Endothelial cell of umbilical vein (primary cell): ENCODE data around the gene LCN6. TPM values are rescaled to one million over a fixed set of nuclear protein-coding genes. Genes with fewer than 3 reads are reported as not detected.

ENCODE experiments used
- BruUV-seq: library from RNA; stranded (reverse); fragments of 400-500 nt; replicated peaks from 2 replicates; lab custom pipeline; 2021; lab: Mats Ljungman, UMichigan
- CTCF ChIA-PET: fragments of 300-600, 350-600 bp; sonication (Branson Sonifier 250); formaldehyde crosslinking; loops from one replicate; lab custom pipeline; 2021; ENCODE audit warnings: antibody characterized with exemption, inconsistent platforms; lab: Charles Lee
- POLR2A ChIA-PET: fragments of 300-600, 350-600 bp; sonication (Branson Sonifier 250); formaldehyde crosslinking; loops from one replicate; lab custom pipeline; 2021; ENCODE audit warnings: antibody characterized with exemption, inconsistent platforms; lab: Charles Lee
- DNase-seq: peaks from one replicate; pipeline ENCODE4 v3.0.0-alpha.2; 2011; ENCODE audit warnings: low read depth, low spot score
- FAIRE-seq: peaks from 2 replicates; lab custom pipeline; 2011; peaks lifted over from hg19 to GRCh38; lab: Jason Lieb, UNC
- H2AFZ ChIP-seq: 2 replicates; pipeline ENCODE4 v1.6.0; 2012; ENCODE audit warnings: low read depth, low read length, control low read depth, inconsistent platforms
- H3K27ac ChIP-seq: 2 replicates; pipeline ENCODE4 v1.5.1; 2011; ENCODE audit warnings: low read depth, mild to moderate bottlenecking, control low read depth, low read length, moderate library complexity; ENCODE audit not compliant: insufficient read depth
- H3K27me3 ChIP-seq, 2 experiments: 2 replicates each; pipeline versions ENCODE4 v1.6.0 to v1.6.1; 2011; ENCODE audit warnings: low read length in 2 of 2, mixed read lengths in 1 of 2; ENCODE audit not compliant: control insufficient read depth in 2 of 2, insufficient read depth in 2 of 2
- H3K36me3 ChIP-seq, 2 experiments: 2 replicates in 1 of 2; 3 replicates in 1 of 2; pipeline ENCODE4 v1.5.1; 2011; ENCODE audit warnings: low read length in 2 of 2, mild to moderate bottlenecking in 1 of 2, moderate library complexity in 1 of 2; ENCODE audit not compliant: control insufficient read depth in 2 of 2, insufficient read depth in 2 of 2; ENCODE audit errors: extremely low read depth in 1 of 2
- H3K4me1 ChIP-seq: 3 replicates; pipeline ENCODE4 v1.5.1; 2011; ENCODE audit warnings: mild to moderate bottlenecking, low read length; ENCODE audit not compliant: control insufficient read depth, insufficient read depth; ENCODE audit errors: extremely low read depth
- H3K4me2 ChIP-seq: 2 replicates; pipeline ENCODE4 v1.6.1; 2011; ENCODE audit warnings: low read length, control low read depth, mixed read lengths; ENCODE audit not compliant: insufficient read depth
- H3K4me3 ChIP-seq, 3 experiments: fragments of 200-600 bp in 1 of 3; sonication (generic), shearing (Covaris generic) in 1 of 3; replicated peaks in 1 of 3; 2 replicates each; pipeline ENCODE4 v1.5.1; 2011 to 2016; ENCODE audit warnings: control low read depth in 3 of 3, low read length in 3 of 3, mild to moderate bottlenecking in 2 of 3, inconsistent platforms in 1 of 3, low read depth in 1 of 3, moderate library complexity in 1 of 3; ENCODE audit not compliant: insufficient read depth in 1 of 3
- H3K79me2 ChIP-seq: 2 replicates; pipeline ENCODE4 v1.6.0; 2012; ENCODE audit warnings: low read length, inconsistent platforms; ENCODE audit not compliant: control insufficient read depth, insufficient read depth
- H3K9ac ChIP-seq: replicated peaks from 2 replicates; pipeline ENCODE3; 2011; ENCODE audit warnings: low read length, control low read depth; ENCODE audit not compliant: insufficient read depth; ENCODE audit errors: extremely low read depth
- H3K9me1 ChIP-seq: replicated peaks from 3 replicates; pipeline ENCODE4 v1.6.0; 2011; ENCODE audit warnings: mild to moderate bottlenecking, low read length; ENCODE audit not compliant: control insufficient read depth, insufficient read depth; ENCODE audit errors: extremely low read depth
- H3K9me3 ChIP-seq: replicated peaks from 2 replicates; pipeline ENCODE4 v1.5.1; 2012; ENCODE audit warnings: low read length, inconsistent platforms; ENCODE audit not compliant: control insufficient read depth, insufficient read depth
- H4K20me1 ChIP-seq: replicated peaks from 2 replicates; pipeline ENCODE3; 2011; ENCODE audit warnings: mild to moderate bottlenecking, low read length; ENCODE audit not compliant: control insufficient read depth, insufficient read depth; ENCODE audit errors: extremely low read depth
- EZH2 ChIP-seq: IDR thresholded peaks from 2 replicates; pipeline ENCODE4 v1.6.1; 2012; ENCODE audit warnings: borderline replicate concordance, low read depth, mild to moderate bottlenecking, moderate library complexity, low read length, inconsistent platforms; ENCODE audit not compliant: severe bottlenecking
- FOS ChIP-seq: IDR thresholded peaks from 2 replicates; pipeline ENCODE4 v1.6.1; 2011; ENCODE audit warnings: mild to moderate bottlenecking, low read length, moderate library complexity, borderline replicate concordance; ENCODE audit not compliant: insufficient read depth
- GATA2 ChIP-seq: IDR thresholded peaks from 2 replicates; pipeline ENCODE4 v1.7.0; 2011; ENCODE audit warnings: low read depth, mild to moderate bottlenecking, moderate library complexity, mixed read lengths, low read length; ENCODE audit not compliant: insufficient read length, insufficient read depth
- JUN ChIP-seq: IDR thresholded peaks from 2 replicates; pipeline ENCODE4 v1.6.1; 2011; ENCODE audit warnings: borderline replicate concordance, low read depth; ENCODE audit not compliant: insufficient read length, insufficient read depth
- MYC ChIP-seq: IDR thresholded peaks from one replicate; pipeline ENCODE4 v1.6.1; 2011; ENCODE audit warnings: mild to moderate bottlenecking, low read depth, low read length
- POLR2A ChIP-seq: IDR thresholded peaks from 2 replicates; pipeline ENCODE4 v1.6.1; 2012; ENCODE audit warnings: low read depth, mild to moderate bottlenecking, control low read depth, low read length
- POLR2AphosphoS5 ChIP-seq: IDR thresholded peaks from 2 replicates; pipeline ENCODE4 v1.6.1; 2012; ENCODE audit warnings: low read depth, mild to moderate bottlenecking, control low read depth, low read length, moderate library complexity; ENCODE audit not compliant: insufficient read depth
- dilution Hi-C: fragments of 300-500 bp; cut with MboI; formaldehyde crosslinking; loops from one replicate; pipeline ENCODE4 v1.15.0; 2019; ENCODE audit warnings: low sequenced_read_pairs; ENCODE audit not compliant: extremely low pct_ligation_motif_present
- intact Hi-C: fragments of 100-400 bp; cut with micrococcal nuclease; formaldehyde crosslinking; loops from one replicate; pipeline ENCODE4 v1.10.0; 2022
- polyA plus RNA-seq, 4 experiments: library from polyadenylated mRNA; depleted of rRNA in 3 of 4; stranded (reverse) in 3 of 4; unstranded in 1 of 4; fragments of >200 nt; gene quantifications; 2 replicates each; pipeline versions ENCODE4 v1.2.1 to v1.2.3, GENCODE V29; 2011 to 2012; ENCODE audit warnings: missing spikeins in 1 of 4
- total RNA-seq: library from RNA; stranded (reverse); gene quantifications from 2 replicates; pipeline ENCODE4 v1.2.3, GENCODE V29; 2021
- TF ChIP-seq, protein P1 (sequence below), 2 donors: IDR thresholded peaks; 1 replicate in 1 of 2; 2 replicates in 1 of 2; pipeline ENCODE4 v1.5.1; 2011; ENCODE audit warnings: low read length in 2 of 2, mild to moderate bottlenecking in 2 of 2, moderate library complexity in 2 of 2, control low read depth in 1 of 2, inconsistent platforms in 1 of 2, low read depth in 1 of 2; ENCODE audit not compliant: insufficient read depth in 1 of 2; ENCODE audit errors: extremely low read depth in 1 of 2
- TF ChIP-seq, protein P2 (sequence below): IDR thresholded peaks from 2 replicates; pipeline ENCODE4 v1.6.1; 2011; ENCODE audit not compliant: insufficient read depth, insufficient read length

Gene LCN6
- total and polyA plus RNA-seq, 2 donors (not counting 3 experiments of a cell fraction or from before 2014, with no cell fraction given): 0.17 TPM; not detected in 1

DNA sequence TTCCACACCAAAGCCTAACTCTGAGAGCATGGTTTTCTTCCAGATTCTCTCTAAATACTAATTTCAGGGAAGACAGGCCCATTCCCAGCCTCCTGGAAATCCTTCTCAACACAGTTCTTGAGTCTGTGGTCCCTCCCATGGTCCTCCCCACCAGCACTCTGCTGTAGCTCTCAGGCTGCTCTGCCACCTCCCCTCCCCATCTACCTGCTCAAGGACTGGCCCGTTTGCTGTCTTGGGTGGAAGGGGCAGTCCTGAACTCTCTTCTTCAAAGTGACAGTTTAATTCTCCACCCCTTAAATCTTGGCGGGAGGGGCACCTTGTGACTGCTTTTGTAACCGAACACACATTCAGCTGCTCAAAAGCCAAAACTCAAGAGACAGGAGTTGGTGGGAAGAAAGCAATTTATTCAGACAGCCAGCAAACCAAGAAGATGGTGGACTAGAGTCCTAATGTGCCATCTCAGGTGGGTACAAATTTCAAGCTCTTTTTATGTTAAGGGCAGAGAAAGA is 23.6 kb upstream of the LCN6 start:
- H3K27me3 ChIP-seq: no peaks in the 10 kb centered on the region
- FAIRE-seq (no peak), DNase-seq (no peak)
- no TSS peak for BruUV-seq
- no peak overlapping the region for H2AFZ ChIP-seq
- no peak overlapping the region for H3K27ac ChIP-seq
- H3K4me3 ChIP-seq: no peak overlapping the region
- H3K4me2 ChIP-seq: no peak overlapping the region
- dilution Hi-C loops: no loop called here
- H3K36me3 ChIP-seq: no peaks in the 10 kb centered on the region
- H3K9me3 ChIP-seq: peaks cover 3% of the 10 kb centered on the region
- H3K9me1 ChIP-seq: no peaks in the 10 kb centered on the region
- POLR2A ChIA-PET: no interaction called here
- H3K9ac ChIP-seq: no peak overlapping the region
- TF ChIP-seq POLR2AphosphoS5 (no peak), GATA2 (no peak), FOS (no peak), POLR2A (no peak), MYC (no peak), EZH2 (no peak), JUN (no peak)
- TF ChIP-seq, protein P1, sequence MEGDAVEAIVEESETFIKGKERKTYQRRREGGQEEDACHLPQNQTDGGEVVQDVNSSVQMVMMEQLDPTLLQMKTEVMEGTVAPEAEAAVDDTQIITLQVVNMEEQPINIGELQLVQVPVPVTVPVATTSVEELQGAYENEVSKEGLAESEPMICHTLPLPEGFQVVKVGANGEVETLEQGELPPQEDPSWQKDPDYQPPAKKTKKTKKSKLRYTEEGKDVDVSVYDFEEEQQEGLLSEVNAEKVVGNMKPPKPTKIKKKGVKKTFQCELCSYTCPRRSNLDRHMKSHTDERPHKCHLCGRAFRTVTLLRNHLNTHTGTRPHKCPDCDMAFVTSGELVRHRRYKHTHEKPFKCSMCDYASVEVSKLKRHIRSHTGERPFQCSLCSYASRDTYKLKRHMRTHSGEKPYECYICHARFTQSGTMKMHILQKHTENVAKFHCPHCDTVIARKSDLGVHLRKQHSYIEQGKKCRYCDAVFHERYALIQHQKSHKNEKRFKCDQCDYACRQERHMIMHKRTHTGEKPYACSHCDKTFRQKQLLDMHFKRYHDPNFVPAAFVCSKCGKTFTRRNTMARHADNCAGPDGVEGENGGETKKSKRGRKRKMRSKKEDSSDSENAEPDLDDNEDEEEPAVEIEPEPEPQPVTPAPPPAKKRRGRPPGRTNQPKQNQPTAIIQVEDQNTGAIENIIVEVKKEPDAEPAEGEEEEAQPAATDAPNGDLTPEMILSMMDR (IDR thresholded peaks at IDR 0.05; ENCODE audit: extremely low read depth in 1 of 2, insufficient read depth in 1 of 2, low read depth in 1 of 2, low read length in 2 of 2): no peak
- TF ChIP-seq, protein P2, sequence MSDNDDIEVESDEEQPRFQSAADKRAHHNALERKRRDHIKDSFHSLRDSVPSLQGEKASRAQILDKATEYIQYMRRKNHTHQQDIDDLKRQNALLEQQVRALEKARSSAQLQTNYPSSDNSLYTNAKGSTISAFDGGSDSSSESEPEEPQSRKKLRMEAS: no peak
- intact Hi-C loops: no loop called here
- H4K20me1 ChIP-seq: no peaks in the 10 kb centered on the region
- CTCF ChIA-PET: interaction anchor here (1.0 to 1.4 kb wide), 2 partner anchors 8 to 263 kb away, joined by 3 to 4 read pairs; no protein-coding TSS in a partner anchor
- no peaks in the 10 kb centered on the region for H3K4me1 ChIP-seq
- H3K79me2 ChIP-seq: no peaks in the 10 kb centered on the region
